ENCODE results near the gene FAM120B. TPM values are rescaled to one million over a fixed set of nuclear protein-coding genes. Genes with fewer than 3 reads are reported as not detected.
"Not testable (repeated sequence)": the region's sequence is repeated elsewhere in the genome, so short reads cannot be mapped to it uniquely, and the experiment has no call there.

FAM120B gene
- total and polyA plus RNA-seq, 4 donors: 5.5 to 38.5 (median 20.4) TPM

- Histone ChIP-seq H3K27me3 (ENCODE audit: control insufficient read depth in 1 of 2, insufficient read depth in 2 of 2, low read length in 1 of 2) (no peaks in the 10 kb centered on the region), H3K36me3 (ENCODE audit: control insufficient read depth in 1 of 2, insufficient read depth in 2 of 2, low read length in 1 of 2) (no peaks in the 10 kb centered on the region), H3K27ac (ENCODE audit: low read depth in 1 of 2, low read length in 2 of 2) (no peak overlapping the region), H3K4me1 (ENCODE audit: control insufficient read depth in 1 of 2, insufficient read depth in 2 of 2, low read length in 2 of 2) (no peaks in the 10 kb centered on the region), H3K4me3 (ENCODE audit: low read length in 2 of 2) (no peak overlapping the region), H3K9me3 (ENCODE audit: control insufficient read depth, low read length) (no peaks in the 10 kb centered on the region)
- ATAC-seq (ENCODE audit: low FRiP score) (no peak), DNase-seq (no peak)
- WGBS, 2 donors: 93 to 94% methylated on average over 4 of the region's 4 CpGs
- intact Hi-C loops (cut with DNase I): no loop called here
Observed at GRCh38 chr6:170316071-170316470, 9.5 kb downstream of the FAM120B start.

- no peaks in the 10 kb centered on the region for H3K4me1 ChIP-seq (ENCODE audit: control insufficient read depth in 1 of 2, insufficient read depth in 2 of 2, low read length in 2 of 2)
- H3K27me3 ChIP-seq (ENCODE audit: control insufficient read depth in 1 of 2, insufficient read depth in 2 of 2, low read length in 1 of 2): no peaks in the 10 kb centered on the region
- 81 to 97% methylated on average over 1 of the region's 1 CpG for WGBS, 2 donors
- no peaks in the 10 kb centered on the region for H3K9me3 ChIP-seq (ENCODE audit: control insufficient read depth, low read length)
- intact Hi-C loops (cut with DNase I): no loop called here
- H3K27ac ChIP-seq (ENCODE audit: low read depth in 1 of 2, low read length in 2 of 2): no peak overlapping the region
- H3K4me3 ChIP-seq (ENCODE audit: low read length in 2 of 2): no peak overlapping the region
- ATAC-seq (ENCODE audit: low FRiP score) (no peak), DNase-seq (no peak)
- peaks cover 0 to 2% of the 10 kb centered on the region in 2 donors for H3K36me3 ChIP-seq (ENCODE audit: control insufficient read depth in 1 of 2, insufficient read depth in 2 of 2, low read length in 1 of 2)
Observed at GRCh38 chr6:170317076-170317475, 10.5 kb downstream of the FAM120B start.

GRCh38 chr6:170317718-170318117 is 11.2 kb downstream of the FAM120B start:
- intact Hi-C loops (cut with DNase I): no loop called here
- no peak overlapping the region for H3K27ac ChIP-seq (ENCODE audit: low read depth in 1 of 2, low read length in 2 of 2)
- H3K36me3 ChIP-seq (ENCODE audit: control insufficient read depth in 1 of 2, insufficient read depth in 2 of 2, low read length in 1 of 2): peaks cover 0 to 2% of the 10 kb centered on the region in 2 donors
- no peaks in the 10 kb centered on the region for H3K9me3 ChIP-seq (ENCODE audit: control insufficient read depth, low read length)
- no peaks in the 10 kb centered on the region for H3K27me3 ChIP-seq (ENCODE audit: control insufficient read depth in 1 of 2, insufficient read depth in 2 of 2, low read length in 1 of 2)
- no peak for DNase-seq
- no peak overlapping the region for H3K4me3 ChIP-seq (ENCODE audit: low read length in 2 of 2)
- H3K4me1 ChIP-seq (ENCODE audit: control insufficient read depth in 1 of 2, insufficient read depth in 2 of 2, low read length in 2 of 2): no peaks in the 10 kb centered on the region
- ATAC-seq (ENCODE audit: low FRiP score): no peak
- WGBS, 2 donors: 85 to 90% methylated on average over 5 of the region's 5 CpGs

GRCh38 chr6:170329321-170329720 is 22.8 kb downstream of the FAM120B start:
- Histone ChIP-seq H3K27ac (ENCODE audit: low read depth in 1 of 2, low read length in 2 of 2) (no peak overlapping the region), H3K4me3 (ENCODE audit: low read length in 2 of 2) (no peak overlapping the region), H3K4me1 (ENCODE audit: control insufficient read depth in 1 of 2, insufficient read depth in 2 of 2, low read length in 2 of 2) (no peaks in the 10 kb centered on the region), H3K27me3 (ENCODE audit: control insufficient read depth in 1 of 2, insufficient read depth in 2 of 2, low read length in 1 of 2) (no peaks in the 10 kb centered on the region), H3K36me3 (ENCODE audit: control insufficient read depth in 1 of 2, insufficient read depth in 2 of 2, low read length in 1 of 2) (peaks cover 7 to 8% of the 10 kb centered on the region in 2 donors), H3K9me3 (ENCODE audit: control insufficient read depth, low read length) (no peaks in the 10 kb centered on the region)
- DNase-seq (no peak), ATAC-seq (ENCODE audit: low FRiP score) (no peak)
- intact Hi-C loops (cut with DNase I): no loop called here
- 87 to 88% methylated on average over 8 of the region's 8 CpGs for WGBS, 2 donors

GRCh38 chr6:170335199-170335598 is 28.6 kb downstream of the FAM120B start:
- 96 to 99% methylated on average over 3 of the region's 3 CpGs for WGBS, 2 donors
- ATAC-seq (ENCODE audit: low FRiP score); H3K9me3 ChIP-seq (ENCODE audit: control insufficient read depth, low read length); H3K36me3 ChIP-seq (ENCODE audit: control insufficient read depth in 1 of 2, insufficient read depth in 2 of 2, low read length in 1 of 2); H3K4me3 ChIP-seq (ENCODE audit: low read length in 2 of 2); intact Hi-C loops (cut with DNase I); H3K27me3 ChIP-seq (ENCODE audit: control insufficient read depth in 1 of 2, insufficient read depth in 2 of 2, low read length in 1 of 2); DNase-seq; H3K27ac ChIP-seq (ENCODE audit: low read depth in 1 of 2, low read length in 2 of 2); H3K4me1 ChIP-seq (ENCODE audit: control insufficient read depth in 1 of 2, insufficient read depth in 2 of 2, low read length in 2 of 2): not testable (repeated sequence)

- no peaks in the 10 kb centered on the region for H3K9me3 ChIP-seq (ENCODE audit: control insufficient read depth, low read length)
- peaks cover 2 to 6% of the 10 kb centered on the region in 2 donors for H3K4me1 ChIP-seq (ENCODE audit: control insufficient read depth in 1 of 2, insufficient read depth in 2 of 2, low read length in 2 of 2)
- WGBS, 2 donors: 60 to 61% methylated on average over 10 of the region's 10 CpGs
- peak; percentile 71 for ATAC-seq (ENCODE audit: low FRiP score)
- H3K4me3 ChIP-seq (ENCODE audit: low read length in 2 of 2): no peak overlapping the region
- no peak overlapping the region for H3K27ac ChIP-seq (ENCODE audit: low read depth in 1 of 2, low read length in 2 of 2)
- peaks cover 0 to 4% of the 10 kb centered on the region in 2 donors for H3K36me3 ChIP-seq (ENCODE audit: control insufficient read depth in 1 of 2, insufficient read depth in 2 of 2, low read length in 1 of 2)
- intact Hi-C loops (cut with DNase I): no loop called here
- DNase-seq: no peak
- H3K27me3 ChIP-seq (ENCODE audit: control insufficient read depth in 1 of 2, insufficient read depth in 2 of 2, low read length in 1 of 2): no peaks in the 10 kb centered on the region
Observed at GRCh38 chr6:170344631-170345576, 38.3 kb downstream of the FAM120B start.

- ATAC-seq (ENCODE audit: low FRiP score): no peak
- no peaks in the 10 kb centered on the region for H3K27me3 ChIP-seq (ENCODE audit: control insufficient read depth in 1 of 2, insufficient read depth in 2 of 2, low read length in 1 of 2)
- no peak overlapping the region for H3K4me3 ChIP-seq (ENCODE audit: low read length in 2 of 2)
- peaks cover 2 to 6% of the 10 kb centered on the region in 2 donors for H3K4me1 ChIP-seq (ENCODE audit: control insufficient read depth in 1 of 2, insufficient read depth in 2 of 2, low read length in 2 of 2)
- H3K36me3 ChIP-seq (ENCODE audit: control insufficient read depth in 1 of 2, insufficient read depth in 2 of 2, low read length in 1 of 2): peaks cover 3 to 4% of the 10 kb centered on the region in 2 donors
- no peaks in the 10 kb centered on the region for H3K9me3 ChIP-seq (ENCODE audit: control insufficient read depth, low read length)
- intact Hi-C loops (cut with DNase I): no loop called here
- no peak for DNase-seq
- WGBS, 2 donors: 96 to 98% methylated on average over 3 of the region's 3 CpGs
- no peak overlapping the region for H3K27ac ChIP-seq (ENCODE audit: low read depth in 1 of 2, low read length in 2 of 2)
Observed at GRCh38 chr6:170345662-170346061, 39.1 kb downstream of the FAM120B start.

- ATAC-seq (ENCODE audit: low FRiP score) (no peak), DNase-seq (no peak)
- peaks cover 3 to 4% of the 10 kb centered on the region in 2 donors for H3K36me3 ChIP-seq (ENCODE audit: control insufficient read depth in 1 of 2, insufficient read depth in 2 of 2, low read length in 1 of 2)
- H3K4me3 ChIP-seq (ENCODE audit: low read length in 2 of 2): no peak overlapping the region
- 51 to 58% methylated on average over 2 of the region's 2 CpGs for WGBS, 2 donors
- H3K27me3 ChIP-seq (ENCODE audit: control insufficient read depth in 1 of 2, insufficient read depth in 2 of 2, low read length in 1 of 2): no peaks in the 10 kb centered on the region
- H3K9me3 ChIP-seq (ENCODE audit: control insufficient read depth, low read length): no peaks in the 10 kb centered on the region
- intact Hi-C loops (cut with DNase I): no loop called here
- H3K4me1 ChIP-seq (ENCODE audit: control insufficient read depth in 1 of 2, insufficient read depth in 2 of 2, low read length in 2 of 2): peaks cover 2 to 6% of the 10 kb centered on the region in 2 donors
- no peak overlapping the region for H3K27ac ChIP-seq (ENCODE audit: low read depth in 1 of 2, low read length in 2 of 2)
Observed at GRCh38 chr6:170346649-170347048, 40.1 kb downstream of the FAM120B start.

- ATAC-seq (ENCODE audit: low FRiP score) (no peak), DNase-seq (no peak)
- Histone ChIP-seq H3K27ac (ENCODE audit: low read depth in 1 of 2, low read length in 2 of 2) (no peak overlapping the region), H3K9me3 (ENCODE audit: control insufficient read depth, low read length) (no peaks in the 10 kb centered on the region), H3K27me3 (ENCODE audit: control insufficient read depth in 1 of 2, insufficient read depth in 2 of 2, low read length in 1 of 2) (no peaks in the 10 kb centered on the region), H3K4me3 (ENCODE audit: low read length in 2 of 2) (no peak overlapping the region), H3K4me1 (ENCODE audit: control insufficient read depth in 1 of 2, insufficient read depth in 2 of 2, low read length in 2 of 2) (peaks cover 2 to 6% of the 10 kb centered on the region in 2 donors), H3K36me3 (ENCODE audit: control insufficient read depth in 1 of 2, insufficient read depth in 2 of 2, low read length in 1 of 2) (peaks cover 3 to 4% of the 10 kb centered on the region in 2 donors)
- intact Hi-C loops (cut with DNase I): no loop called here
- 21 to 23% methylated on average over 4 of the region's 4 CpGs for WGBS, 2 donors
Observed at GRCh38 chr6:170347091-170347490, 40.5 kb downstream of the FAM120B start.

Data from aorta (tissue), 5 donors.